LHCN-M2 (cell line): ENCODE data around the gene NSF. TPM values are rescaled to one million over a fixed set of nuclear protein-coding genes. Genes with fewer than 3 reads are reported as not detected.
"Not testable (repeated sequence)": the region's sequence is repeated elsewhere in the genome, so short reads cannot be mapped to it uniquely, and the experiment has no call there.

Experiments
- DNase-seq: peaks from one replicate; pipeline ENCODE4 v3.0.0-alpha.2; 2012; ENCODE audit warnings: low read depth
- total RNA-seq: library from RNA; depleted of rRNA; stranded (reverse); fragments of >200 nt; gene quantifications from 2 replicates; pipeline ENCODE4 v1.2.3, GENCODE V29; 2014

Gene NSF
- total RNA-seq, 1 experiment from 2014 or later = 57.5 TPM

DNA sequence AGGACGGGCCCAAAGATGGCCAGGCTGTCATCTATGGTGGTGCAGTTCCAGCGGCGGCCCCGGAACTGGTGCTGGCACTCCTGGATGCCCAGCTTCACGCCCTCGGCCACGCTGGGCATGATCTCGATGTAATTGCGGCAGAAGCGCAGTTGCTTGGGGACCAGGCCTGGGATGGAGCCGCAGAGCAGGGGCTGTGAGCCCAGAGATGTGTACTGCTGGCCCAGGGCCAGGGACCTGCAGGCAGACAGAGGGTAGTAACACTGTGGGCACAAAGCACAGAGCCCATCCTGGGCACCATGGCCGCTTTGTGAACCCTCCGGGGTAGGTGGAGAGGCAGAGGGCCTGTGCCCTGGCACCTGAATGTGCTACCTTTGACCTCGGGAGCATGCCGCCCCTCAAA lies 183.2 kb downstream of the NSF start:
- DNase-seq = no peak

DNA sequence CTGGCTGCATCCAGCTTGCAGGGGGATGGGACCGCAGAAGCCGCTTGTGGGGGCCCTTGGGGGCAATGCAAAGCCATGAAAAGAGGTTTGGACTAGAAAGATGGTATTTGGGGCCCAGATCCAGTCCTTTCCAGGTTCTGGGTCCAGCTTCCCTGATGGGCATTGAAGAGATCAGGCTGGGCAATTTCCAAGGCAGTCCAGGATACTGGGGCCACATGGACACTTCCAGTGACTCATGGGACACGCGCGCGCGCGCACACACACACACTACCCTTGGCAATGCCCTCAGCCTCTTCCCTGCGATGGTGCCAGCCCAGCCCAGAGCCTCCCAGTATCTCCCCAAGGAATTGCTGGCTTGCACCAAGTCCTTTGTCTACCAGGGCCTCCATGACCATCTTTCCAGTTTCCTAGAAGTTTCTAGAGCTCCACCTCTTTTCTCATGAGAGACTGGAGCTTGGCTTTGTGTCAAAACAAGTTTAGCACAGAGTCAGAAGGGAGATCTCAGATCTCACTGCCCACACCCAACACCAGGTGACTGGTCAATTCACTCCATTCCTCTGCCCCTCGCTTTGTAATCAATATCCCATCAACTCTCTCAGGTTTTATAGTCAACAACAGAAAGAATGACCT lies 183.8 kb downstream of the NSF start:
- peak; percentile 9 for DNase-seq

DNA sequence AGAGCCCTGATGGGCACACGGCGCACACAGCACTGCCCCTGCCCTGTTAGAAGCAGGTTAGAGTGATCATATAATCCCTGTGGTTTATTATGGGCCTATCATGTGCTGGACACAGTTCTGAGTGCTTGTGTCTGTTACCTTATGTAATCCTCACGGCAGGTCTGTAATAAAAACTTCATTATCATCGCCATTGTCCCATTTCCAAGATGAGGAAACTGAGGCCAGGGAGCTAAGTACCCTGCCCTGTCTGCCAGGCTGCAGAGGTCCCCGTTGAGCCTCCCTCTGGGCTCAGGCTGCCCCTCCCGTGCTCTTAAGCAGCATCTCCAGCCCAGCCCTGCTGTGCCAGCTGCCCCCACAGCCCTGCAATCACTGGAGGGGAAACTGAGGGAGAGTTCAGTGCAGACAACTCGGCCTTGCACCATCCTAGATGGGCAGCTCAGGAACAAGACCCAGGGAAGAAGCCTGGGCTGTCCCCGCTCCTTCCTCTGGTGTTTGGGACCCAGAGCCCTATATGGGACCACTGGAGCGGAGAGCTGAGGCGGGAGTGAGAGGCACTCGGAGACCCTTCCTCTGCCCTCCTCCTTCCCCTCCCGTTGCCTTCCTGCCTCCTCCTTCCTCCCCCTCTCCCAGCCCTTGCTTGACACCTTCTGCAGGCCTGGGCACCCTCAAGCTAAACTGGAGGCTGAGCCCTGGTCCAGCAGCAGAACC lies 186.0 kb downstream of the NSF start:
- DNase-seq = no peak

DNA sequence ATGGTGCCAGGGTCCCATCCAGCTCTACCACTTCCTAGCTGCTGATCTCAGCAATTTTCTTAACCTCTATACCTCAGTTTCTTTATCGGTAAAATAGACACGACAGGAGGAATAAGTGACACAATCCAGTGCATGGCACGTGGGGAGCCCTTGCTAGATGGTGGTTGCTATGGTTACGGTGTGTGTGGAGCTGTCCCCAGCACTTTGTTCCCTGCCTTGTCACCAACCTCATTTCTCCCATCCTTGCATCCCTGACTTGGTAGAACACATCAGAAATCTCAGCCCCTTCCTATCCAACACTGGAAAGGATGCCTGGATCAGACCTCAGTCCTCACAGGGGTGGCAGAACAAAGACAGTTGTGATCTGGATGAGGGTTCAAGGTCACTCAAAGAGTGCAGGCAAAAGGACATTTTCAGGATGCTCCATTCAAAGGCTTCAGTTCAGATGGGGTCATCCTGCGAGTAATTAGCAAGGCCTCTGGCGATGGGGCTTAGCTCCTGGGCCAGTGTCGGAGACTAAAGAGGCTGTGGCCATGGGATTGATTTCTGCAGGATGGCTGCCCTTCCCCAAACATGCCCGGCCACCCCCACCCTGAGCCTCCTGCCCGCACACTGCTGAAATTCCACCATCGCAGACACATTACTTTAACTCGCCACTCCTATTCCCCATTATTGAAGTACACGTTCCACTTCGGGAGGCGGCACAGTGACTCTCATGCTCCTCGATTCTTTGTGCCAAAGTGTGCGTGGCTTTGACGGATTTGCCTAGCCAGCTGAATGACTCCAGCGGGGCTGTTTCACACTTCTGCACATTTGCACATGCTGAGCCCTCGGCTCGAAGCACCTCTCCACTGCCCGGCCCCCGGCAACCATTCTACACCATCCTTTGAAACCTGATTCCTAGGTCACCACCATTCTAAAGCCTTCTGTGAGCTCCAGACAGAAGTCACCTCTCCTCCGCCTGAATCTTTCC lies 187.8 kb downstream of the NSF start:
- DNase-seq = no peak

DNA sequence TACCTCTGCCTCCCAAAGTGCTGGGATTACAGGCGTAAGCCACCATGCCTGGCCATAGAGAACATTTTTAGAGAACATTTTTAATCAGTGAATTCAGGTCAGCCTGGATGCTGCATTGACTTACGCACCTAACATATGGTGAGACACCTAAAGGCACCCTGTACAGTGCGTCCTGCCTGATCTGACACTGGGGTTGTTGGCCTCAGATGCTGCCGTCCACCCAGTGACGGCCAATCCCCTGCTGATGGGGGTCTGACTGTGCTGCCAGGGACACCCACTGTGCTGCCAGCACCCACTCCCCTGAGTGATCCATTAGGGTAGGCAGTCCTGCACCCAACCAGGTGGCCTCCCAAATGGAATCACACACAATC lies 189.5 kb downstream of the NSF start:
- no peak for DNase-seq

DNA sequence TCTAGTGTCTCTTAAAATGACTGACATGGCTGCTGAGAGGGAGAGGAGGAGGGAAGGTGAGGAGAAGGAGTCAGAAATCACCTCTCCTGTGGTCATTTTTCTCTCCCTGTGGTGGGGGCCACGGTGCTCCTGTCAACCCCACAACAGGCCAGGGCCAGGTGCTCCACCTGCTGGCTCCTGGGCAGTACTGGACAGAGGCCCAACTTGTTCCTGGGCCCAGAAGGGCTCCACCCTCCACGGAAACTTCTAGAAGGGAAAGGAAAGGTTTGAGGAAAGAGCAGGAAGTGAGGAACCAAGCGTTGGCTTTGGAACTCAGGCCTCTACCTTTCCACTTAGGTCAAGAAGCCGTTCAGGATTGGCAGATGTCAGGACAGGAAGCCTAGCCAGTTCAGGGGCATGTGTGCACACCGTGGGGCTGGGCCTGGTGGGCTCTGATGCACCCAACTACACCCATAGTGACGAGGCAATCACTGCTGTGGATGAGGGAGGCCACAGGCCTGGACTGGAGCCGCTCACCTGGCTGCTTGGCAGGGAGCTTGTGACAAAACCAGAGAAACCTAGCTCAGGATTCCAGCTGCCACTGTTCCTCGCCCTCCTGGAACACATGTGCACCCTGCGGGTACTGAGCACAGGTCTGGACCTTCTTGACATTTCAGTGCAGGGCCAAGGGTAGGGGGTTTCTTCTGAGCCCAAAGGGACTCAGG lies 191.9 kb downstream of the NSF start:
- DNase-seq = no peak

DNA sequence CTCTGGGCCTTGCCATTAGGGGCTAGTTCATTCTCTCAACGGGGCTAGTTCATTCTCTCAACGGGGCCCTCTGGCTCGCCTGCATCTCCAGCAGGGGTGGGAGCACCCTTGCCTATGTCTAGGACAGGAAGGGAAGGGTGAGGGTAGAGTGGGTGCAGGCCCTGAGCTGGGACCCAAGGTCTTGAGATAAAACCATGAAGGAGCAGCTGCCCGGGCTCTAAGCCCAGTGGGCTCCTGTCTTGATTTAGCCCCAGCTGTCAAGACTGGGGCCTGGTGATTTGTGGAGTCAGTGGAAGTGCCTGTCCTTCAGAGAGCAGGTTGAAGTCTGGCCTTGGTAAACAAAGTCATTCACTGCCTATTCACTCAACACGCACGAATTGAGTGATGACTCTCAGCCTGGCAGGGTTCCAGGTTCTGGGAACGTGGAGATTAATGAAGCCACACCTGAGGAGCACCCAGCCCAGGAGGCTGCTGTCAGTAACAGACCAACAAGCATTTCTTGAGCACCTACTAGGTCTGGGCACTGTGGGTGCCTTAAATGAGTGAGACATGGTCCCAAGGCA lies 192.6 kb downstream of the NSF start:
- no peak for DNase-seq

DNA sequence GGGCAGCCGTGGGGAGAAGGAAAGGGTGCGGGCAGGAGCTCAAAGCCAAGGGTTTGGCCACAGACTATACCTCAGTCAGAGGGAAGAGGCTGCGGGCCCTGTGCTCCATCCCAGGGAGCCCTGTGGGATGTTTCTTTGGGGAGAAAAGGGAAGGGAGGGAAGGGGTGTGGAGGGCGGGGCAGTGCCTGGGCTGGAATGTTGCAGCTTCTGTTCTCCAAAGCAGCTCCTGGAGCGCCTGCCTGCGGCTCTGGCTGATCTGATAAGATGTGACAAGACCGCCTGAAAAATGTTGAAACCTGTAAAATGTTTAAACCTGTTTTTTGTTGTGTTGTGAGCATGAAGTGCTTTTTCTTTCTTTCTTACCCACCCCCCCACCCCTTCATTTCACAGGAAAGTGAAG lies 195.2 kb downstream of the NSF start:
- no peak for DNase-seq

DNA sequence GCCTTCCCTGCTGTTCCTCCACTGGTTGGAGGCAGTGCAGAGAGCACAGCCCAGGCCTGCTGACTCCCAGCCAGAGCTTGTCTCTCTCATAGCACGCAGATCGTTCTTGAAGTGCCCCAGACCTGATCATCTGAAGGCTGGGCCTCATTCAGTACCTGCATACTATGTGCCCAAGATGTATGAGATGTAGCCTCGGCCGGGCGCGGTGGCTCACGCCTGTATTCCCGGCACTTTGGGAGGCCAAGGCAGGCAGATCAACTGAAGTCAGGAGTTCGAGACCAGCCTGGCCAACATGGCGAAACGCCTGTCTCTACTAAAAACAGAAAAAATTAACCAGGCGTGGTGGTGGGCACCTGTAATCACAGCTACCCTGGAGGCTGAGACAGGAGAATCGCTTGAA lies 197.0 kb downstream of the NSF start:
- no peak for DNase-seq

DNA sequence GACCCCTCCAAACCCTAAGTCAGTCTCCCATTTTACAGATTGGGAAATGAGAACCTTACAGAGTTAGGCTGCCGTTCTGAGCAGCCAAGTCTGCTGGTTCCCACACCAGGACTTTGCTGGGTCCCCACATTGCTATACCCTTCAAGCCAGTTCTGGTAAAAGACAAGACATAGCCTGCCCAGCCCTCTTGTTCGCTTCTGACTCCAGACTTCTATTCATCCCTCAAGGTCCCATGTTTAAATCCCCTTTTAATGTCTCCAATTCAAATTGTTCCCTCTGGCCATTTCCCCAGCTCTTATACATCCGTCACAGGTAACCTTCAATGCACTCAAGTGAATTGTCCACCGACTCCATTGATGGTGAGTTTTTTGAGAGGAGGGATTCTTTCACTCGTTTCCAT lies 197.8 kb downstream of the NSF start:
- DNase-seq = no peak

DNA sequence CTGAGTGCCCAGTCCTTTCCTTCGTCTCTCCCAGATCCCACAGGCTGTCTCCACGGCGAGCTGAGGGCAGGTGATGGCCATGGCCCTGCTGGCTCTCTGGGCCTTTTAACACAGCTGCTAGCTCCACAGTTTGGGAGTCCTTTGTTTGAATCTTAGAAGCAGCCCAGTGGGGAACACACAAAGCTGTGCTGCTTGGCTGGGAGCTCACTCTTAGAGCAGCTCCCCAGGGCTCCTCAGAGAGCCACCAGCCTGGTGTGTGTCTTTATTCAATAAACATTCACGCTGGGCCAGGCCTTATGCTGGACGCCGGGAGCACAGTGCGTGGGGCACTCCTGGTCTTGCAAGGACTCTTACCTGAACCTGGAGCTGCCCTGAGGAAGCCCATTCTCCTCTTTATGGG lies 198.3 kb downstream of the NSF start:
- no peak for DNase-seq

DNA sequence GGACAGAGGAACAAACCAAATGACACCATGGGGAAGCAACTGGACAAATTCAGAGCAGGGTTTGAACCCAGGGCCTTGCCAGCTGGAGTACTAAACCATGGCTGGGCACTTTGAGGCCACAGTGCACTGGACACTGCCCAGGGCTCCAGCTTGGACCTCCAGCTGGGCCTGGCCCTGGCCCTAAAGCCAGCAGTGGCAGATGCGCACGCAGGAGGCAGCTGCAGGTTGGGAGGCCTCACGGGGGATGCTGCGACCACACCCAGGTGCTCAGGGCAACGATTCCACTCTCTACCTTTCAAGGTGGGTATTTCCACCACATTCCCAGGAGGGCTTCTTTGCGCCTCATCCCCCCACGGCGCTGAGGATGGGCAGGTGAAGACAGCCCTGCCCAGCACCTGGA lies 199.1 kb downstream of the NSF start:
- DNase-seq = no peak

DNA sequence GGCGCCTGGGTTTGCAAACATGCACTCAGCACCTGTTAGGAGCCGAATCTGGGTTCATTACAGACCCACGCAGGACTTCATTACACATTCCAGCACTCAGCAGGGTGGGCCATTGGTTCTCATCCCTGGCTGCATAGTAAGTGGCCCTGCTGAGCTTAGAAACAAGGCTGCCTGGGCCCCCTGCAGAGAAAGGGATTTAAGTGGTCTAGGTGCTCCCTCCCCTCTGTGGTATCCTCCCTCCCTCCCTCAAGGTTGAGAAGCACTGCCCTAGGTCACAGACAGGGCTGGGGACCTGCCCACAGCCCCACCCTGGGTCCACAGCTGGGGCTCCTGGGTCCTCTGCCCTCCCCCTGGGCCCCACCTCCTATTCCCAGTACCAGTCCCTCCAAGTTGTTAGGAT lies 199.7 kb downstream of the NSF start:
- DNase-seq = no peak

DNA sequence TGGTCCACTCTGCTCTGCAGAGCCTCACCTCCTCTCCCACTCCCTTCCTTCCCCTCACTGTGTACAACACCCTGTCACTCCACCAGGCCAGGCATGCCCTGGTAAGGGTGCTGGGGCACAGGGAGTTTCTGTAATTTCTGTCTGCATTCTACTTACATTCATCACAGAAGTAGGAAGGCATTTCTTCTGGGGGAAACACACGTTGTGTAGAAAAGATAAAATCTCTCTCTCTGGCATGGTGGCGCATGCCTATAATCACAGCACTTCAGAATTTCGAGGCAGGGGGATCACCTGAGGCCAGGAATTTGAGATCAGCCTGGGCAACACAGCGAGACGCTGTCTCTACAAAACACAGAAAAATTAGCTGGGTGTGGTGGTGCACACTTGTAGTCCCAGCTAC lies 201.1 kb downstream of the NSF start:
- DNase-seq = no peak

DNA sequence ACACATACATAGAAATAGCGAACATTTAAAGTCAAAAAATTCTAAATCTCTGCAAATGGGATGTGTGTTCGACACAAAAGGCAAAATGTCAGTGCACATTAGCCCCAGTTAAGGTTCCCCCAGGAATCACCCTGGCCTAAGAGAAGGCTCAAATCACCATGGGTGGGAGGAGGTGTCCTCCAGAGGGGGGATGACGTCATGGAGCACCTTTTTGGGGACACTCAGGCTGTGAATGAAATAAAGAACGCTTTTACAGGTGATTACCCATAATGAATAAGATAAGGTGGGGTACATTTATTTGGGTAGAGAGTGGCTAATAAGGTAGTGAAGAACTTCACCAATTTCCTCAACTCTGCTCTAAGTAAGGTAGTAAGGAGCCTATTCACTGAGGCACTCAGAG lies 201.6 kb downstream of the NSF start:
- no peak for DNase-seq

DNA sequence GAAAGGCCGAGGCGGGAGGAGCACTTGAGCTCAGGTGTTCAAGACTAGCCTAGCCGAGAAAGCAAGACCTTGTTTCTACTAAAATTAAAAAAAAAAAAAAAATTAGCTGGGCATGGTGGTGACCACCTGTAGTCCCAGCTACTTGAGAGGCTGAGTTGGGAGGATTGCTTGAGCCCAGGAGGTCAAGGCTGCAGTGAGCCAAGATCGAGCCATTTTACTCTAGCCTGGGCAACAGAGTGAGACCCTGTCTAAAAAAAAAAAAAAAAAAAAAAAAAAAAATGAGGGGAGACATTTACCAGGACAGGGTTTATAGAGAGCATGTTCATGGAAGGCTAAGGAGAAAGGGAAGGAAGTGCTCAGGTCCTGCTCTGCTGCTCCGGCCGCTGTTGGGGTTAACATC lies 202.6 kb downstream of the NSF start:
- not testable (repeated sequence) for DNase-seq

DNA sequence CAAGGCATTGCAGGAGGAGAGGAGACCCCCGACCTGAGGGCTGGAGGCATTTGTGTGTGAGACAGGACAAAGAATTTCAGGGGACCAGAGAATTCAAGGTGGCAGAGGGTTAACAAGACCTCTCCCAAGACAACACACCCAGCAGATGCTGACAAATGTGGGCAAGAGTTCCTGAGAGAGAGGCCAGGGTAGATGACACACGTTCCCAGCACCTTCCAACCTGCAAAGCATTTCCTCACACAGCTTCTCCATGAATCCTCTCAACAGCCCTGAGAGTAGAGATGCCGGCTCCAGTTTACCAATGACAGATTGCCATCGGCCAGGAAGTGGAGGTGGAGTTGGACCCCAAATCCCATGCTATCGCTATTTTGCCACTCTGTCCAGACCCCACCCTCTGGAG lies 203.1 kb downstream of the NSF start:
- DNase-seq = no peak

DNA sequence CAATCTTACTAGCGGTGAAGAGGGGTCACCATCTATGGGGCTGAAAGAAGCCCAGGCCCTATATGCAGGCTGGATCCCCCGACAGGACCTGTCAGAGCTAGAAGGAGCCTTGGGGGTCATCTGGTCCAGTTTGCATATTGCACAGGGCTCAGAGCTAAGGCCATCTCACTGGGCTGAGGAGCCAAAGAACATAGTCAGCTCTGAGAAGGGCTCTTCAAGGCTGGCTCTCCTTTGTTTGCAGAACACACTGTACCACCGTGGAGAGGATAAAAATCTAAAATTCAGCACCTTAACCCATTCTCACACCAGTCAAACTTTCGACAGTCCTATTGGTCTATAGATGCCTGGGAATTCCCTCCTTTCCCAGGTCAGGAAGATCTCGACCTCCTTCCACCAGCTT lies 203.8 kb downstream of the NSF start:
- no peak for DNase-seq

DNA sequence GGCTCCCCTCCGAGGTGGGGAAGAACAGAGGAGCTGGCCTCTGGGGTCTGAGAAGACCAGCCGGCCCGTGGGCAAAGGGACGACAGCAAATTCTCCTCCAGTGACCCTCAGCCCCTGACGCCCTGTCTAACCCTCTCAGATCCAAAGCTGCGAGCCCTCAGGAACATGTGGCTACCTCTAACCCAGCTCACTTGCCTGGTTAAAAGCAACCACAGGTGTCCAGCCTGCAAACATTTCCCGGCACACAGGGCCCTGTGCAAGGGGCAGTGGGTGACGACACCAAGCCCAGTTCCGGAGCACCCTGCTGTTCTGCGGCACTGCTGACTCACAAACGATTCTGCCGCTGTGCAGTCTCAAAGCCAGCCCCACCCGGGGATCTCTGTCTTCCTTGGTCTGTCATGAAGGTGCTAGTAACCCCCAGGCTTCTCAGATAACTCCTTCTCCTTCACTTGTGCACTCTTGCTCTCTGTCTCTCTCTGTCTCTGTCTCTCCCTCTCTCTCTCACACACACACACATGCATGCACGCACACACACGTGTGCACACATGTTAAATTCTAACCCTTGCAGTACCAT lies 205.0 kb downstream of the NSF start:
- no peak for DNase-seq

DNA sequence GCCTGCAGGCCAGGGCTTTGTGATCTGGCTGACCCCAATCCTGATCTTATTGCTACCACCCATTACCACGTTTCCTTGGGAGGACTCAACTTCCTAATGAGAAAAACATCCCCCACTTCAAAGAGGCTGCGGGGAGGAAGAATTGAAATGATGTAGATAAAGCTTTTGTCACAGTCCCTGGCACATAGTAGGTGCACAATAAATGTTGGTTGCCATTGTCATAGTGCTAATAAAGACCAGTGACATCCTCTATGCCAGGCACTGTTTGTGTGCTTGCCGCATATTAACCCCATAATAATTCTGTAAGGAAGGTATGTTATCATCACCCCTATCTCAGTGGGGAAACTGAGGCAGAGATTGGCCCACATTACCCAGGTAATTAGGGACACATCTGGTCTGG lies 205.6 kb downstream of the NSF start:
- DNase-seq = no peak

DNA sequence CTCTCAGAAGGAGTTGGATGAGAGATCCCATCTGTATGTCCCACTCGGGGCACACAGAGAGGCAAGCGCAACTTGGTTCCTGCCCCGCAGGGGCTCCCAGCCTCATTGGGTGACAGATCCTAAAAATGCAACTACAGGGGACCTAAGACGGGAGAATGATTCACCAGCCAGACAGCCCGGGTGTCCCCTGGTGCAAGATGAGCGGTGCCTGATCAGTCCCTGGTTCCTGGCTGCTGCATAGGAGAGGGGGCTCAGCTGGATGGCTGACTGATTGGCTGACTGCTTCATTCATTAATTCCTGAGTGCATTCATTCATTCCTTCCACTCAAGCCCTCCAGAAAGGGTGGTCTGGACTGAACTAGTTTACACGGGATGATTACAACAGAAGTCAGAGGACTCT lies 206.1 kb downstream of the NSF start:
- DNase-seq = no peak
